ENCODE data around the gene NOL7. TPM values are rescaled to one million over a fixed set of nuclear protein-coding genes. Genes with fewer than 3 reads are reported as not detected.

The NOL7 gene
- total RNA-seq, 2 experiments from 2014 or later: 56.6 to 70.9 TPM

GRCh38 chr6:13666194-13667105 is 51.3 kb downstream of the NOL7 start:
- CTCF ChIA-PET: no interaction called here
- DNase-seq (no peak), ATAC-seq (peak; percentile 33)
- H3K4me1 Mint-ChIP-seq: peaks cover 67% of the 10 kb centered on the region
- peak overlapping the region; percentile 0 for H3K27ac Mint-ChIP-seq
- H3K27me3 Mint-ChIP-seq: no peaks in the 10 kb centered on the region
- no peaks in the 10 kb centered on the region for H3K9me3 Mint-ChIP-seq (ENCODE audit: low read depth)
- H3K4me3 Mint-ChIP-seq: no peak overlapping the region
- peaks cover 40% of the 10 kb centered on the region for H3K36me3 Mint-ChIP-seq

DNA sequence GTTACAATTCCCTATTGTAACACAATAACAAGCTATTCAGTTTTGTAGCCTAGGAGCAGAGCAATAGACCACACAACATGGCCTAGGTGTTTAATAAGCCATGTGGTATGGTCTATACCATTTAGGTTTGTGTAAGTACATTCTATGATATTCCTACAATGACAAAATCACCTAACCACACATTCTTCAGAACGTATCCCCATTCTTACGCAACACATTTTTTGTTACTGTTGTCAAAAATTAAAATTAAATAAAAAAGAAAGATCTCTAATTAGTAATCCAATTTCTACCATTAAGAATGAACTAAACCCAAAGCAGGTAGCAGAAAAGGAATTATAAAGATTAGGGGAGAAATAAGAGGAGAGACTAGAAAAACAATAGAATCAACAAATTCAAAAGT is 52.5 kb downstream of the NOL7 start:
- Mint-ChIP-seq H3K27ac (no peak overlapping the region), H3K4me3 (no peak overlapping the region), H3K36me3 (peaks cover 43% of the 10 kb centered on the region), H3K27me3 (no peaks in the 10 kb centered on the region), H3K4me1 (peaks cover 61% of the 10 kb centered on the region), H3K9me3 (ENCODE audit: low read depth) (no peaks in the 10 kb centered on the region)
- CTCF ChIA-PET: no interaction called here
- no peak for DNase-seq
- no peak for ATAC-seq

DNA sequence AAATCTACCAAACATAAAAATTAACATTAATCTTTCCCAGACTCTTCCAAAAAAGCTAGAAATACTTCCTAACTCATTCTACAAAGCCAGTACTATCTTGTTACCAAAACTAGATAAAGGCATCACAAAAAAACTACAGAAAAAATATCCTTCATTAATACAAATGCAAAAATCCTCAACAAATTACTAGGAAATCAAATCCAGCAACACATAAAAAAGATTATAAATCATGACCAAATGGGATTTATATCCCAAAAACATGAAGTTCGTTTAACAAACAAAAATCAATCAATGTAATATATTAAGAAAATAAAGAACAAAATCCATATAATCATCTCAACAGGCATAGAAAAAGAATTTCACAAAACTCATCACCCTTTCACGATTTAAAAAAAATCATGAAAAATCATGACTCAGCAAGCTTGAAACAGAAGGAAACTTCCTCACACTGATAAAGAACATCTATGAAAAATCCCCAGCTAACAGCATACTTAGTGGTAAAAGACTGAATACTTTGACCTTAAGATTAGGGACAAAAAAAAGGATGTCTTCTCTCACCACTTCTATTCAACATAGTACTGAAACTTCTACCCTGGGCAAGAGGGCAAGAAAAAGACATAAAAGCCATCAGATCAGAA is 53.3 kb downstream of the NOL7 start:
- H3K27me3 Mint-ChIP-seq: no peaks in the 10 kb centered on the region
- H3K36me3 Mint-ChIP-seq: peaks cover 48% of the 10 kb centered on the region
- CTCF ChIA-PET: interaction anchor here (1.0 kb wide), 1 partner anchor 25 kb away, joined by 3 read pairs; no protein-coding TSS in a partner anchor
- H3K4me3 Mint-ChIP-seq: no peak overlapping the region
- no peaks in the 10 kb centered on the region for H3K9me3 Mint-ChIP-seq (ENCODE audit: low read depth)
- ATAC-seq (peak; percentile 64), DNase-seq (no peak)
- H3K27ac Mint-ChIP-seq: peak overlapping the region; percentile 45
- peaks cover 62% of the 10 kb centered on the region for H3K4me1 Mint-ChIP-seq

- Mint-ChIP-seq H3K4me1 (peaks cover 60% of the 10 kb centered on the region), H3K9me3 (ENCODE audit: low read depth) (peaks cover 2% of the 10 kb centered on the region), H3K27me3 (no peaks in the 10 kb centered on the region), H3K27ac (peak overlapping the region; percentile 61), H3K4me3 (no peak overlapping the region), H3K36me3 (peaks cover 51% of the 10 kb centered on the region)
- DNase-seq (no peak), ATAC-seq (no peak)
- CTCF ChIA-PET: no interaction called here
These were observed 54.3 kb downstream of the NOL7 start for GRCh38 chr6:13669476-13669875.

Other genes with a start within 250 kb of the NOL7 start
- gene GFOD1, start 127.7 kb upstream of the NOL7 start, total RNA-seq: 10 to 100 TPM; 10.6 to 11.6 TPM
- gene SIRT5, start 40.7 kb upstream of the NOL7 start, total RNA-seq: 10 to 100 TPM in 1 of 2 experiments, 1 to 10 TPM in 1; 6.9 to 10.9 TPM
- gene RANBP9, start 96.5 kb downstream of the NOL7 start, total RNA-seq: 10 to 100 TPM; 57.2 to 74.3 TPM
- 10 to 100 TPM; 27.7 to 31.1 TPM for gene MCUR1, start 199.2 kb downstream of the NOL7 start, total RNA-seq

All from activated CD8-positive, alpha-beta memory T cell treated with anti-CD3 and anti-CD28 coated beads, Interleukin-2, amount 10 ng/mL, durations not matched to agents 7 days and 5 days (primary cell).